Measurements from ENCODE around the gene PEX16. TPM values are rescaled to one million over a fixed set of nuclear protein-coding genes. Genes with fewer than 3 reads are reported as not detected.

The PEX16 gene
- total and polyA plus RNA-seq, 2 of the 13 experiments (the other 11 are each of a cell fraction or from before 2014, with no cell fraction given), result 12.5 to 21.8 TPM

- TF ChIP-seq TFDP1 (CRISPR knock-in tag; IDR thresholded peaks at IDR 0.05; ENCODE audit: borderline replicate concordance) (no peak), RXRB (CRISPR knock-in tag; IDR thresholded peaks at IDR 0.05; ENCODE audit: borderline replicate concordance) (no peak), ZNF567 (CRISPR knock-in tag; IDR thresholded peaks at IDR 0.05; ENCODE audit: borderline replicate concordance) (no peak), UBTF (CRISPR knock-in tag; IDR thresholded peaks at IDR 0.05) (peak; percentile 19; the same call in 1 of the 2 replicates), ZNF292 (CRISPR knock-in tag; IDR thresholded peaks at IDR 0.05; ENCODE audit: borderline replicate concordance, low read depth) (no peak), ZSCAN30 (CRISPR knock-in tag; IDR thresholded peaks at IDR 0.05) (no peak), FOXA3 (CRISPR knock-in tag; IDR thresholded peaks at IDR 0.05) (no peak), BCL6 (CRISPR knock-in tag; IDR thresholded peaks at IDR 0.05) (no peak), ZNF280D (CRISPR knock-in tag; IDR thresholded peaks at IDR 0.05) (no peak), ZNF414 (CRISPR knock-in tag; IDR thresholded peaks at IDR 0.05) (no peak), MTERF4 (CRISPR knock-in tag; IDR thresholded peaks at IDR 0.05) (no peak), ZNF20 (CRISPR knock-in tag; IDR thresholded peaks at IDR 0.05) (no peak), ZNF34 (CRISPR knock-in tag; IDR thresholded peaks at IDR 0.05; ENCODE audit: borderline replicate concordance) (no peak), ZNF709 (CRISPR knock-in tag; IDR thresholded peaks at IDR 0.05) (0 out of 2 replicates have a peak, but pooled peaks have one; percentile 6), ZNF781 (CRISPR knock-in tag; IDR thresholded peaks at IDR 0.05; ENCODE audit: borderline replicate concordance, not compliant biosample characterization) (no peak), TMF1 (CRISPR knock-in tag; IDR thresholded peaks at IDR 0.05; ENCODE audit: low read depth) (no peak), GMEB1 (CRISPR knock-in tag; IDR thresholded peaks at IDR 0.05; ENCODE audit: borderline replicate concordance) (no peak), ZNF746 (CRISPR knock-in tag; IDR thresholded peaks at IDR 0.05) (no peak), NCOR1 (IDR thresholded peaks at IDR 0.05; ENCODE audit: borderline replicate concordance, low read length) (no peak)
These were observed 4.9 kb upstream of the PEX16 start, which contains the start of gene LARGE2 (continued) for GRCh38 chr11:45922425-45923082.
